GM20000 (cell line): ENCODE results near the gene PHLDB2.

Source experiments
- DNase-seq: peaks from one replicate; pipeline ENCODE4 v3.0.0; 2012; ENCODE audit warnings: low spot score
- TF ChIP-seq, protein P1 (sequence below): IDR thresholded peaks from 2 replicates; pipeline ENCODE4 v1.5.1; 2012; ENCODE audit warnings: mild to moderate bottlenecking, control low read depth; ENCODE audit errors: extremely low read depth, missing control alignments

PHLDB2 gene

DNA sequence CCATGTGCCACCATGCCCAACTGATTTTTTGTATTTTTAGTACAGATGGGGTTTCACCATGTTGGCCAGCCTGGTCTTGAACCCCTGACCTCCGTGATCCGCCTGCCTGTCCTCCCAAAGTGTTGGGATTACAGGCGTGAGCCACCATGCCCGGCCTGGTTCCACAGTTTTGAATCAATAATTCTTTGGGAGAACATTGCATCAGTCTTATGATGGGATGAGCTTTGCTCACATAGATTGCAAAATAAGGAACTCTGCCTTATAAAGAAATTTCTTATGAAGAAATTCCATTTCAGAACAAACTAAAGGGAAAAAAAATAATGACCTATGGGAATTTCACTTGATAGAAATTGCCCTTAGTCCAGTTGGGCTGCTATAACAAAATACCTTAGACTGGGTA, 159.6 kb downstream of the PHLDB2 start:
- no peak for DNase-seq
- TF ChIP-seq, protein P1, sequence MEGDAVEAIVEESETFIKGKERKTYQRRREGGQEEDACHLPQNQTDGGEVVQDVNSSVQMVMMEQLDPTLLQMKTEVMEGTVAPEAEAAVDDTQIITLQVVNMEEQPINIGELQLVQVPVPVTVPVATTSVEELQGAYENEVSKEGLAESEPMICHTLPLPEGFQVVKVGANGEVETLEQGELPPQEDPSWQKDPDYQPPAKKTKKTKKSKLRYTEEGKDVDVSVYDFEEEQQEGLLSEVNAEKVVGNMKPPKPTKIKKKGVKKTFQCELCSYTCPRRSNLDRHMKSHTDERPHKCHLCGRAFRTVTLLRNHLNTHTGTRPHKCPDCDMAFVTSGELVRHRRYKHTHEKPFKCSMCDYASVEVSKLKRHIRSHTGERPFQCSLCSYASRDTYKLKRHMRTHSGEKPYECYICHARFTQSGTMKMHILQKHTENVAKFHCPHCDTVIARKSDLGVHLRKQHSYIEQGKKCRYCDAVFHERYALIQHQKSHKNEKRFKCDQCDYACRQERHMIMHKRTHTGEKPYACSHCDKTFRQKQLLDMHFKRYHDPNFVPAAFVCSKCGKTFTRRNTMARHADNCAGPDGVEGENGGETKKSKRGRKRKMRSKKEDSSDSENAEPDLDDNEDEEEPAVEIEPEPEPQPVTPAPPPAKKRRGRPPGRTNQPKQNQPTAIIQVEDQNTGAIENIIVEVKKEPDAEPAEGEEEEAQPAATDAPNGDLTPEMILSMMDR, result no peak

DNA sequence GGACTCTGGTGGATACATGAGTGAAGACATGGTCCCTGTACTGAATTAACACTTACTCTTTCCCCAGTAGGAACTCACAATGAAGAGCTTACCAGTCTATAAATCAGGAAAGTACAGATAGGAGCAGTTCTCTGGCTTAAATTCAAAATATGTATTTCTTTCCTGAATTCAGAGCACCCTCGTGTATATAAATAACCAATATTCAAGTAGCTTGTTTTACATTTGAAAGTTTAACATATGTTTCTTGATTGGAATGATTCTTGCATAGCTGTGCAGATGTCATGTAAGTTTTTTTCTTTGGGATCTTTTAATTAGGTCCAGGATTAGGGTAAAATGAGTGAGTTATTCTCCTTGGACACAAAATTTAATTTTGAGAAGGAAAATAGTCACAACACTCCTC, 160.7 kb downstream of the PHLDB2 start:
- no peak for DNase-seq
- TF ChIP-seq, protein P1, result no peak

DNA sequence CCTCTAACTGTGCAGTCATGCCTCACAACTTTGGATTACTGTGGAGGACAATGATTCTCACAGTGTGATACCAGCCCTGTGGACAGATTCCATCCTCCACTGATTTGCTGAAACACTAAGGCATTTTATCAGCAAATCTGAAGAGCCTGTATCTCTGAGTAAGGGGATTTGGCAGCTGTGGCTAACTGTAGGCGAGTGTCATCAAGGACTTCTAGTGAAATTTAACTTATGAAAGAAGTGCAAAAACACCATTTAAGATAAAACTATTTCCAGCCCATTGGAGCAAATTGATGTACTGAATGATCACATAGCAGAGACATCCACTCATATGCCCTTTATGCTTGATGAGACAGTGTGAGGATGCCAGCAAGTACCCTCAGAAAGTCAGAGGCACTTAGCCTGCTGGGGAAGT, 161.6 kb downstream of the PHLDB2 start:
- TF ChIP-seq, protein P1, result no peak
- no peak for DNase-seq
